ACC112 (cell line): Measurements from ENCODE around the gene SRSF10.

ENCODE experiments used
- H2AFZ ChIP-seq: fragments of 200-600 bp; sonication (generic); one replicate; pipeline ENCODE4 v1.6.0; 2017; ENCODE audit warnings: antibody characterized with exemption, low read length; ENCODE audit not compliant: unreplicated experiment
- H3K27ac ChIP-seq: fragments of 200-600 bp; sonication (generic); 2 replicates; pipeline ENCODE4 v1.5.1; 2014; ENCODE audit warnings: low read depth, mild to moderate bottlenecking, antibody characterized with exemption, low read length, moderate library complexity
- H3K27me3 ChIP-seq: fragments of 200-600 bp; sonication (generic); 2 replicates; pipeline ENCODE4 v1.6.1; 2014; ENCODE audit warnings: mild to moderate bottlenecking, antibody characterized with exemption, low read length, moderate library complexity, mixed read lengths; ENCODE audit not compliant: insufficient read depth
- H3K36me3 ChIP-seq: fragments of 200-600 bp; sonication (generic); 2 replicates; pipeline ENCODE4 v1.6.1; 2016; ENCODE audit warnings: mild to moderate bottlenecking, antibody characterized with exemption, low read length, moderate library complexity, mixed read lengths; ENCODE audit not compliant: insufficient read depth
- H3K4me1 ChIP-seq: fragments of 200-600 bp; sonication (generic); one replicate; pipeline ENCODE4 v1.6.1; 2016; ENCODE audit warnings: low read length, mixed read lengths; ENCODE audit not compliant: insufficient read depth, unreplicated experiment, control insufficient read depth
- H3K4me3 ChIP-seq: fragments of 200-600 bp; sonication (generic); 2 replicates; pipeline ENCODE4 v1.5.1; 2014; ENCODE audit warnings: mild to moderate bottlenecking, low read depth, low read length
- H3K79me2 ChIP-seq: fragments of 200-600 bp; sonication (generic); one replicate; pipeline ENCODE4 v1.6.0; 2016; ENCODE audit warnings: low read length; ENCODE audit not compliant: control insufficient read depth, unreplicated experiment, insufficient read depth

SRSF10 gene

DNA sequence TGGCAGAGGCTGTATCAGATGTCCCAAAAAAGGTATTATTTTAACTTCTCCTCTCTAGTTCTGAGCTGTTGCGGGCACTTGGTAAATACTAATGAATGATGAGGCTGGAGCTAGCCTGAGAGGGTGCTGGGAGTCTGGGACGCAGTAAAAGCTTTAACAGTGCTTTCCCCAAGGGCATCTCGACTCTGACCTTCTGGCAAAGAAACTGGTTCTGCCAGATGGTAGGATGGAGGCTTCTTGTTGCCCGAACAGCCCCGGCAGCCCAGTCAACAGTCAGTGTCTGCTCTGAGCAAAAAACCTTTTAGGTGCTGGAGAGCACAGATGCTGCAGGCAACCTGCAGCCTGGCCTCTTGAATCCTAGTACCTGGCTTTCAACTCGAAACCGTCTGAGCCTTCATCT, 23.0 kb downstream of the SRSF10 start:
- no peak overlapping the region for H3K27ac ChIP-seq
- no peak overlapping the region for H2AFZ ChIP-seq
- no peak overlapping the region for H3K4me3 ChIP-seq
- H3K27me3 ChIP-seq = no peaks in the 10 kb centered on the region
- H3K4me1 ChIP-seq = peaks cover 20% of the 10 kb centered on the region
- H3K36me3 ChIP-seq = peaks cover 8% of the 10 kb centered on the region
- H3K79me2 ChIP-seq = peaks cover 23% of the 10 kb centered on the region

- no peaks in the 10 kb centered on the region for H3K27me3 ChIP-seq
- no peaks in the 10 kb centered on the region for H3K79me2 ChIP-seq
- no peak overlapping the region for H3K27ac ChIP-seq
- H2AFZ ChIP-seq = no peak overlapping the region
- H3K4me3 ChIP-seq = no peak overlapping the region
- H3K36me3 ChIP-seq = no peaks in the 10 kb centered on the region
- H3K4me1 ChIP-seq = peaks cover 27% of the 10 kb centered on the region
Observed at GRCh38 chr1:23953020-23953419, 27.1 kb downstream of the SRSF10 start.

DNA sequence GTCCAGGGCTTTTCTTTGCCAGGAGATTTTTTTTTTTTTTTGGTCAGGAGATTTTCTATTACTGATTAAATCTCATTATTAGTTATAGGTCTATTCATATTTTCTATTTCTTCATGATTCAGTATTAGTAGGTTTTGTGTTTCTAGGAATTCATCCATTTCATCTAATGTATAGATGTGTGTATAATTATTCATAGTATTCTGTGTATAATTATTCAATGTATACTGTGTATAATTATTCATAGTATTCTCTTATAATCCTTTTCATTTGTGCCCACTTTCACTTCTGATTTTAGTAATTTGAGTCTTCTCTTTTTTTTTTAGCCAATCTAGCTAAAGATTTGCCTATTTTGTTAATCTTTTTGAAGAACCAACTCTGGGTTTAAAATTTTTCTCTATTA, 32.8 kb downstream of the SRSF10 start:
- H3K36me3 ChIP-seq = no peaks in the 10 kb centered on the region
- H3K27me3 ChIP-seq = peaks cover 3% of the 10 kb centered on the region; the same call in 1 of the 2 replicates
- H3K79me2 ChIP-seq = no peaks in the 10 kb centered on the region
- H3K27ac ChIP-seq = no peak overlapping the region
- H2AFZ ChIP-seq = no peak overlapping the region
- no peak overlapping the region for H3K4me3 ChIP-seq
- H3K4me1 ChIP-seq = peaks cover 12% of the 10 kb centered on the region

- Histone ChIP-seq H2AFZ (no peak overlapping the region), H3K27me3 (no peaks in the 10 kb centered on the region), H3K27ac (no peak overlapping the region), H3K4me1 (peaks cover under 1% of the 10 kb centered on the region), H3K79me2 (no peaks in the 10 kb centered on the region), H3K4me3 (no peak overlapping the region), H3K36me3 (no peaks in the 10 kb centered on the region)
Observed at GRCh38 chr1:23936481-23937176, 43.5 kb downstream of the SRSF10 start.

DNA sequence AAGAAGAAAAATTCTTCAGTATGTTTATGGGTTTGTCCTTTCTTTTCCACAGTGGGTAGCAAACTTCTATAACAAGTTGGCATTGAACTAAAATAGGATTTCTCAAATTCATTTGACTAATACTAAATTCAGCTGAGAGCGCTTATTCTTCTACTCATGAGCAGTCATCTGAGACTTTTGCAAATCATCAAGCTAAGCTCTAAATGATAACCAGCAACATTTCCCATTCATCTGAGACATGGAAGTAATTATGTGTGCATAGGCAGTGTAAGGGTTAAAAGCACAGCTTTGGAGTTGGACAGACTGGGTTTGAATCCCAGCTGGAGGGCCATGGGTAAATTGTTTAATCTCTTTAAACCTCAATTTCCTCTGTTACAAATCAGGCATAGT, 48.6 kb downstream of the SRSF10 start:
- Histone ChIP-seq H3K27me3 (no peaks in the 10 kb centered on the region), H2AFZ (peak overlapping the region; percentile 34), H3K36me3 (no peaks in the 10 kb centered on the region), H3K27ac (peak overlapping the region; percentile 41), H3K79me2 (no peaks in the 10 kb centered on the region), H3K4me1 (peaks cover 8% of the 10 kb centered on the region), H3K4me3 (peak overlapping the region; percentile 53)

GRCh38 chr1:23930861-23931490, 49.2 kb downstream of the SRSF10 start:
- peak overlapping the region; percentile 41 for H3K27ac ChIP-seq
- no peaks in the 10 kb centered on the region for H3K79me2 ChIP-seq
- H3K4me1 ChIP-seq = peaks cover 8% of the 10 kb centered on the region
- H2AFZ ChIP-seq = peak overlapping the region; percentile 34
- H3K36me3 ChIP-seq = no peaks in the 10 kb centered on the region
- H3K27me3 ChIP-seq = no peaks in the 10 kb centered on the region
- H3K4me3 ChIP-seq = peak overlapping the region; percentile 53

- H3K36me3 ChIP-seq = no peaks in the 10 kb centered on the region
- H3K79me2 ChIP-seq = no peaks in the 10 kb centered on the region
- H3K27ac ChIP-seq = no peak overlapping the region
- no peaks in the 10 kb centered on the region for H3K27me3 ChIP-seq
- no peak overlapping the region for H3K4me3 ChIP-seq
- no peak overlapping the region for H2AFZ ChIP-seq
- peaks cover 8% of the 10 kb centered on the region for H3K4me1 ChIP-seq
Observed at GRCh38 chr1:23930270-23930669, 49.9 kb downstream of the SRSF10 start.

DNA sequence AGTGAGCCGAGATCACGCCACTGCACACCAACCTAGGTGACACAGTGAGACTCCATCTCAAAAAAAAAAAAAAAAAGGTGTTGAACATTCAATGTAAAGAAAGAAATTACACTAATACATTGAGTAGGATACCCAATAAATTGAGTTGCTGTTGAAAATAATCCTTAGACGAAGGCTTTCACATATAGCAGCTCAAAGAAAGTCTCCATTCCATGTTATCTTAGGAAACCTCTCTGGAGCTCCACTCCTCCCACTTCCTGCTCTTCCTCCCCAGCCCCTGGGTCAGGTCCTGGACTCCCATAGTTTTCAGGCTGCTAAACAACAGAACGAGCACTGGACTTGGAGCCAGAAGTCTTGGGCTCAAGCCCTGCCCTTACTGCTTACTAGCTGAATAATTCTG, 51.3 kb downstream of the SRSF10 start:
- Histone ChIP-seq H3K27ac (no peak overlapping the region), H3K27me3 (no peaks in the 10 kb centered on the region), H3K36me3 (no peaks in the 10 kb centered on the region), H3K4me3 (no peak overlapping the region), H2AFZ (no peak overlapping the region), H3K79me2 (no peaks in the 10 kb centered on the region), H3K4me1 (peaks cover 8% of the 10 kb centered on the region)

- Histone ChIP-seq H3K27ac (no peak overlapping the region), H2AFZ (no peak overlapping the region), H3K4me1 (peaks cover 8% of the 10 kb centered on the region), H3K27me3 (no peaks in the 10 kb centered on the region), H3K79me2 (no peaks in the 10 kb centered on the region), H3K4me3 (no peak overlapping the region), H3K36me3 (no peaks in the 10 kb centered on the region)
Observed at GRCh38 chr1:23927097-23927496, 53.0 kb downstream of the SRSF10 start.

DNA sequence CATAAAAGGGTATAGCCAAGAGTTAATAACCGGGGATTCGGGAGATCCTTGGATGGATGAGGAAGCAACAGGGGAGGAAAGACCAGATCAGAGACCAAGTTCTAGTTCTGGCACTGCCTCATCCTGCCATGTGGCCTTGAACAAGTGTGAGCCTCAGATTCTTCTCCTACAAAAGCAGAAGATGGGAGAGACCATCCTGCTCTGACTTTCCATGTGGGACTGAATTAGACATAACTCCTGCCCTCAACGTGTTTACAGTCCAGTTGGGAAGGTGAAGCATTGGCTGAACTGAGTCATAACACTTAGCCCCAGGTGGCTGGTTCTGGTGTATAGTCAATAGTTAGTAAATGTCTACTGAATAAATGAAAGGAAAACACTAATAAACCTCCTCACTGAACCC, 54.8 kb downstream of the SRSF10 start:
- Histone ChIP-seq H3K27me3 (no peaks in the 10 kb centered on the region), H3K4me3 (no peak overlapping the region), H2AFZ (no peak overlapping the region), H3K36me3 (no peaks in the 10 kb centered on the region), H3K27ac (no peak overlapping the region), H3K4me1 (no peaks in the 10 kb centered on the region), H3K79me2 (no peaks in the 10 kb centered on the region)

GRCh38 chr1:23924601-23925000, 55.5 kb downstream of the SRSF10 start:
- H3K4me1 ChIP-seq = no peaks in the 10 kb centered on the region
- H3K36me3 ChIP-seq = no peaks in the 10 kb centered on the region
- H2AFZ ChIP-seq = no peak overlapping the region
- H3K27ac ChIP-seq = no peak overlapping the region
- no peaks in the 10 kb centered on the region for H3K27me3 ChIP-seq
- no peak overlapping the region for H3K4me3 ChIP-seq
- no peaks in the 10 kb centered on the region for H3K79me2 ChIP-seq
